GM06990 (cell line): Measurements from ENCODE around the gene SORCS1.

Experiments
- DNase-seq: peaks from one replicate; pipeline ENCODE4 v3.0.0-alpha.2; 2011; ENCODE audit not compliant: insufficient read length; ENCODE audit errors: extremely low read depth
- H3K27me3 ChIP-seq: replicated peaks from 2 replicates; pipeline ENCODE4 v1.6.0; 2011; ENCODE audit warnings: low read length; ENCODE audit not compliant: control insufficient read depth, insufficient read depth
- H3K36me3 ChIP-seq: 2 replicates; pipeline ENCODE4 v1.5.1; 2011; ENCODE audit warnings: low read length; ENCODE audit not compliant: control insufficient read depth, insufficient read depth
- H3K4me3 ChIP-seq: replicated peaks from 2 replicates; pipeline ENCODE4 v1.5.1; 2011; ENCODE audit warnings: low read depth, mild to moderate bottlenecking, control low read depth, low read length
- CTCF ChIP-seq: IDR thresholded peaks from 2 replicates; pipeline ENCODE4 v1.5.1; 2011; ENCODE audit warnings: low read length, control low read depth, mild to moderate bottlenecking, inconsistent platforms; ENCODE audit not compliant: insufficient read depth, poor library complexity, severe bottlenecking

SORCS1 gene

GRCh38 chr10:106972381-106972780 lies 192.1 kb downstream of the SORCS1 start:
- no peak overlapping the region for H3K4me3 ChIP-seq
- no peaks in the 10 kb centered on the region for H3K27me3 ChIP-seq
- no peaks in the 10 kb centered on the region for H3K36me3 ChIP-seq
- TF ChIP-seq CTCF, result no peak
- DNase-seq, result no peak

GRCh38 chr10:106971411-106971831 lies 193.1 kb downstream of the SORCS1 start:
- TF ChIP-seq CTCF, result no peak
- Histone ChIP-seq H3K36me3 (no peaks in the 10 kb centered on the region), H3K4me3 (no peak overlapping the region), H3K27me3 (no peaks in the 10 kb centered on the region)
- DNase-seq, result no peak

- no peaks in the 10 kb centered on the region for H3K27me3 ChIP-seq
- H3K4me3 ChIP-seq, result no peak overlapping the region
- TF ChIP-seq CTCF, result no peak
- DNase-seq, result no peak
- no peaks in the 10 kb centered on the region for H3K36me3 ChIP-seq
These were observed 197.1 kb downstream of the SORCS1 start for GRCh38 chr10:106967452-106967851.

GRCh38 chr10:106960812-106961211 lies 203.7 kb downstream of the SORCS1 start:
- Histone ChIP-seq H3K27me3 (no peaks in the 10 kb centered on the region), H3K36me3 (no peaks in the 10 kb centered on the region), H3K4me3 (no peak overlapping the region)
- no peak for TF ChIP-seq CTCF
- no peak for DNase-seq

GRCh38 chr10:106959521-106959920 lies 205.0 kb downstream of the SORCS1 start:
- Histone ChIP-seq H3K36me3 (no peaks in the 10 kb centered on the region), H3K4me3 (no peak overlapping the region), H3K27me3 (no peaks in the 10 kb centered on the region)
- no peak for TF ChIP-seq CTCF
- no peak for DNase-seq

GRCh38 chr10:106958589-106959361 lies 205.7 kb downstream of the SORCS1 start:
- Histone ChIP-seq H3K27me3 (no peaks in the 10 kb centered on the region), H3K4me3 (no peak overlapping the region), H3K36me3 (no peaks in the 10 kb centered on the region)
- TF ChIP-seq CTCF, result no peak
- DNase-seq, result no peak
